ENCODE results near the gene EPHB1.

The EPHB1 gene

DNA sequence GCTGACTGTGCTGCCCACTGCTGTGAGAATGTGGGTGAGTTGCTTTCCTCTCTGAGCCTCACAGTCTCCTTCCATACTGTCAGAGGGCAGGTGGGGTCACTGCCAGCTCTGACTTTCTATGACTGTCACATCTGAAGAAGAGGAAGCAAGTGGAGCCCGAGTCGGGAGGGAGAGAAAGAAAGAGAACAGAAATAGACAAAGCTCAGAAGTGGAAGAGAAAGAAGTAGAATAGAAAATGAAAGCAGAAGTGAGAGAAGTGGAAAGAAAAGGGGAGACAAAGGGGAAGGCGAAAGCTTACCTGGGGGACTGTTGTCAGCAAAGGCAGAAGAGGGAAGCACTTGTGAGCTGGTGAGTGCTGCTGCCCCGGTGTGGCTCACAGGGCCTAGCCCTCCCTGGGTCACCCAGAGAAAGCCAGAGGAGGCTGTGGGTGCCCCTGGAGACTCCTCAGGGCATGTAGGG lies 57.9 kb downstream of the EPHB1 start:
- WGBS, 2 donors (ENCODE audit: extremely low coverage in 2 of 2, insufficient read length in 2 of 2, insufficient replicate concordance in 1 of 2) = no CpG with 5 or more reads among the region's 4 CpGs
- Histone ChIP-seq H3K18ac (ENCODE audit: low read length) (no peak overlapping the region), H2BK5ac (ENCODE audit: low read length) (no peak overlapping the region), H2BK12ac (ENCODE audit: low read length) (no peak overlapping the region), H2AFZ (ENCODE audit: low read length) (no peak overlapping the region), H3K4me2 (ENCODE audit: insufficient read depth, low read length, poor library complexity, severe bottlenecking) (no peak overlapping the region), H3K4me1 (ENCODE audit: control insufficient read depth in 2 of 2, insufficient read depth in 1 of 2, low read depth in 1 of 2, low read length in 2 of 2) (no peaks in the 10 kb centered on the region), H3K36me3 (replicated peaks in 1 of 2; ENCODE audit: control insufficient read depth in 2 of 2, insufficient read depth in 2 of 2, low read length in 2 of 2) (no peaks in the 10 kb centered on the region), H3K9me3 (replicated peaks in 1 of 2; ENCODE audit: control insufficient read depth in 2 of 2, insufficient read depth in 1 of 2, low read depth in 1 of 2, low read length in 2 of 2) (no peaks in the 10 kb centered on the region), H2BK120ac (ENCODE audit: low read depth, low read length) (no peak overlapping the region), H4K91ac (ENCODE audit: low read depth, low read length, poor library complexity) (no peak overlapping the region), H3K4ac (ENCODE audit: low read length) (no peak overlapping the region), H4K8ac (ENCODE audit: low read depth, low read length) (no peak overlapping the region), H3K27me3 (ENCODE audit: control insufficient read depth in 3 of 3, insufficient read depth in 3 of 3, low read depth in 1 of 3, low read length in 3 of 3) (no peaks in the 10 kb centered on the region), H3K14ac (ENCODE audit: low read length) (no peak overlapping the region), H3K4me3 (ENCODE audit: low read length in 2 of 2) (no peak overlapping the region), H3K9ac (ENCODE audit: low read depth, low read length, poor library complexity) (no peak overlapping the region), H2AK5ac (ENCODE audit: low read depth, low read length) (no peak overlapping the region), H3K79me1 (ENCODE audit: low read depth, low read length) (peaks cover 2% of the 10 kb centered on the region), H2BK15ac (ENCODE audit: low read length) (no peak overlapping the region), H3K27ac (replicated peaks; ENCODE audit: low read length) (no peak overlapping the region), H3K23ac (ENCODE audit: low read depth, low read length, poor library complexity) (no peak overlapping the region)
- no peak for DNase-seq (ENCODE audit: low spot score)

DNA sequence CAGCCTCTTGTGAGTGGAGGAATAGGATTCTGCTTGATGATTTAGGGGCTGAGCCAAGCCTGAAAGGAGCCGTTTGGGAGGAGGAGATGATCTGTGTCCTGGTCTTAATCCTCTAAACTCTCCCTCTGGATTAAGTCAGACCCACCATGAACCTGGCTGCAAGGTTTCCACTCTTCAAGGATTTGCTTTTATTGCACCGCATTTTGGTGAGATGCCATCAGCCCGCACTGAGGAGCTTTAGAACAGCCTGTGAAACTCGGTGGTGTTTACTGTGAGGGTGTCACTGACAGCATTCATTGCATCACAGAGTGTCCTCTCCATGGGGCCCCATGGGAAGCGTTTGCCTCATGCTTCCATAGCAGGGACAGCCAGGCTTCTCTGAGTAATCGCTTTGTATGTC lies 59.2 kb downstream of the EPHB1 start:
- DNase-seq (ENCODE audit: low spot score) = no peak
- Histone ChIP-seq H3K79me1 (ENCODE audit: low read depth, low read length) (peaks cover 2% of the 10 kb centered on the region), H4K8ac (ENCODE audit: low read depth, low read length) (no peak overlapping the region), H2AFZ (ENCODE audit: low read length) (no peak overlapping the region), H3K4me1 (ENCODE audit: control insufficient read depth in 2 of 2, insufficient read depth in 1 of 2, low read depth in 1 of 2, low read length in 2 of 2) (peaks cover 0 to 2% of the 10 kb centered on the region in 2 donors), H3K18ac (ENCODE audit: low read length) (no peak overlapping the region), H3K9me3 (replicated peaks in 1 of 2; ENCODE audit: control insufficient read depth in 2 of 2, insufficient read depth in 1 of 2, low read depth in 1 of 2, low read length in 2 of 2) (no peaks in the 10 kb centered on the region), H3K36me3 (replicated peaks in 1 of 2; ENCODE audit: control insufficient read depth in 2 of 2, insufficient read depth in 2 of 2, low read length in 2 of 2) (no peaks in the 10 kb centered on the region), H2AK5ac (ENCODE audit: low read depth, low read length) (no peak overlapping the region), H3K4ac (ENCODE audit: low read length) (no peak overlapping the region), H2BK120ac (ENCODE audit: low read depth, low read length) (no peak overlapping the region), H3K4me2 (ENCODE audit: insufficient read depth, low read length, poor library complexity, severe bottlenecking) (no peak overlapping the region), H2BK5ac (ENCODE audit: low read length) (no peak overlapping the region), H3K23ac (ENCODE audit: low read depth, low read length, poor library complexity) (no peak overlapping the region), H3K14ac (ENCODE audit: low read length) (no peak overlapping the region), H2BK15ac (ENCODE audit: low read length) (no peak overlapping the region), H3K27me3 (ENCODE audit: control insufficient read depth in 3 of 3, insufficient read depth in 3 of 3, low read depth in 1 of 3, low read length in 3 of 3) (no peaks in the 10 kb centered on the region), H3K9ac (ENCODE audit: low read depth, low read length, poor library complexity) (peak overlapping the region; percentile 5), H3K4me3 (ENCODE audit: low read length in 2 of 2) (no peak overlapping the region), H2BK12ac (ENCODE audit: low read length) (no peak overlapping the region), H3K27ac (replicated peaks; ENCODE audit: low read length) (no peak overlapping the region), H4K91ac (ENCODE audit: low read depth, low read length, poor library complexity) (no peak overlapping the region)
- no CpG with 5 or more reads among the region's 6 CpGs for WGBS, 2 donors (ENCODE audit: extremely low coverage in 2 of 2, insufficient read length in 2 of 2, insufficient replicate concordance in 1 of 2)

GRCh38 chr3:134857356-134857755 lies 62.3 kb downstream of the EPHB1 start:
- no peak overlapping the region for H3K4me3 ChIP-seq (ENCODE audit: low read length in 2 of 2)
- no peak overlapping the region for H2BK15ac ChIP-seq (ENCODE audit: low read length)
- no peak overlapping the region for H2BK12ac ChIP-seq (ENCODE audit: low read length)
- no peak overlapping the region for H2AK5ac ChIP-seq (ENCODE audit: low read depth, low read length)
- H3K23ac ChIP-seq (ENCODE audit: low read depth, low read length, poor library complexity) = no peak overlapping the region
- no peak overlapping the region for H3K14ac ChIP-seq (ENCODE audit: low read length)
- H3K27me3 ChIP-seq (ENCODE audit: control insufficient read depth in 3 of 3, insufficient read depth in 3 of 3, low read depth in 1 of 3, low read length in 3 of 3) = no peaks in the 10 kb centered on the region
- WGBS, 2 donors (ENCODE audit: extremely low coverage in 2 of 2, insufficient read length in 2 of 2, insufficient replicate concordance in 1 of 2) = no CpG with 5 or more reads among the region's 7 CpGs
- DNase-seq (ENCODE audit: low spot score) = no peak
- no peak overlapping the region for H2AFZ ChIP-seq (ENCODE audit: low read length)
- no peak overlapping the region for H4K91ac ChIP-seq (ENCODE audit: low read depth, low read length, poor library complexity)
- peaks cover 2% of the 10 kb centered on the region for H3K79me1 ChIP-seq (ENCODE audit: low read depth, low read length)
- H3K4me1 ChIP-seq (ENCODE audit: control insufficient read depth in 2 of 2, insufficient read depth in 1 of 2, low read depth in 1 of 2, low read length in 2 of 2) = peaks cover 0 to 2% of the 10 kb centered on the region in 2 donors
- no peaks in the 10 kb centered on the region for H3K36me3 ChIP-seq (replicated peaks in 1 of 2; ENCODE audit: control insufficient read depth in 2 of 2, insufficient read depth in 2 of 2, low read length in 2 of 2)
- no peak overlapping the region for H3K9ac ChIP-seq (ENCODE audit: low read depth, low read length, poor library complexity)
- H3K18ac ChIP-seq (ENCODE audit: low read length) = no peak overlapping the region
- H2BK5ac ChIP-seq (ENCODE audit: low read length) = no peak overlapping the region
- H3K27ac ChIP-seq (replicated peaks; ENCODE audit: low read length) = no peak overlapping the region
- no peak overlapping the region for H4K8ac ChIP-seq (ENCODE audit: low read depth, low read length)
- H2BK120ac ChIP-seq (ENCODE audit: low read depth, low read length) = no peak overlapping the region
- no peak overlapping the region for H3K4me2 ChIP-seq (ENCODE audit: insufficient read depth, low read length, poor library complexity, severe bottlenecking)
- no peak overlapping the region for H3K4ac ChIP-seq (ENCODE audit: low read length)
- no peaks in the 10 kb centered on the region for H3K9me3 ChIP-seq (replicated peaks in 1 of 2; ENCODE audit: control insufficient read depth in 2 of 2, insufficient read depth in 1 of 2, low read depth in 1 of 2, low read length in 2 of 2)

GRCh38 chr3:134857776-134858362 lies 62.8 kb downstream of the EPHB1 start:
- Histone ChIP-seq H4K8ac (ENCODE audit: low read depth, low read length) (no peak overlapping the region), H2AK5ac (ENCODE audit: low read depth, low read length) (no peak overlapping the region), H3K4me1 (ENCODE audit: control insufficient read depth in 2 of 2, insufficient read depth in 1 of 2, low read depth in 1 of 2, low read length in 2 of 2) (peaks cover 0 to 2% of the 10 kb centered on the region in 2 donors), H3K18ac (ENCODE audit: low read length) (no peak overlapping the region), H2AFZ (ENCODE audit: low read length) (no peak overlapping the region), H2BK15ac (ENCODE audit: low read length) (no peak overlapping the region), H2BK12ac (ENCODE audit: low read length) (no peak overlapping the region), H3K9me3 (replicated peaks in 1 of 2; ENCODE audit: control insufficient read depth in 2 of 2, insufficient read depth in 1 of 2, low read depth in 1 of 2, low read length in 2 of 2) (no peaks in the 10 kb centered on the region), H3K79me1 (ENCODE audit: low read depth, low read length) (no peaks in the 10 kb centered on the region), H2BK120ac (ENCODE audit: low read depth, low read length) (no peak overlapping the region), H3K23ac (ENCODE audit: low read depth, low read length, poor library complexity) (no peak overlapping the region), H2BK5ac (ENCODE audit: low read length) (no peak overlapping the region), H4K91ac (ENCODE audit: low read depth, low read length, poor library complexity) (no peak overlapping the region), H3K14ac (ENCODE audit: low read length) (no peak overlapping the region), H3K36me3 (replicated peaks in 1 of 2; ENCODE audit: control insufficient read depth in 2 of 2, insufficient read depth in 2 of 2, low read length in 2 of 2) (no peaks in the 10 kb centered on the region), H3K9ac (ENCODE audit: low read depth, low read length, poor library complexity) (no peak overlapping the region), H3K4ac (ENCODE audit: low read length) (no peak overlapping the region), H3K4me2 (ENCODE audit: insufficient read depth, low read length, poor library complexity, severe bottlenecking) (no peak overlapping the region), H3K4me3 (ENCODE audit: low read length in 2 of 2) (no peak overlapping the region), H3K27me3 (ENCODE audit: control insufficient read depth in 3 of 3, insufficient read depth in 3 of 3, low read depth in 1 of 3, low read length in 3 of 3) (no peaks in the 10 kb centered on the region), H3K27ac (replicated peaks; ENCODE audit: low read length) (no peak overlapping the region)
- DNase-seq (ENCODE audit: low spot score) = no peak
